ENCODE results near the gene FHIT.

The FHIT gene

GRCh38 chr3:60167186-60167585 lies 1084.1 kb downstream of the FHIT start:
- H2AFZ ChIP-seq (ENCODE audit: low read length, unreplicated experiment) = no peak overlapping the region
- H3K4me1 ChIP-seq (ENCODE audit: control insufficient read depth, insufficient read depth, low read length, unreplicated experiment) = no peaks in the 10 kb centered on the region

GRCh38 chr3:60160822-60161748 lies 1090.2 kb downstream of the FHIT start:
- no peak overlapping the region for H3K4me3 ChIP-seq (ENCODE audit: low read depth, low read length)
- H3K27ac ChIP-seq (ENCODE audit: low read depth, low read length) = no peak overlapping the region
- no peaks in the 10 kb centered on the region for H3K36me3 ChIP-seq (ENCODE audit: insufficient read depth, low read length)
- H3K27me3 ChIP-seq (ENCODE audit: insufficient read depth, low read length) = no peaks in the 10 kb centered on the region
- no peak overlapping the region for H2AFZ ChIP-seq (ENCODE audit: low read length, unreplicated experiment)
- no peaks in the 10 kb centered on the region for H3K79me2 ChIP-seq (ENCODE audit: control insufficient read depth, insufficient read depth, low read length, unreplicated experiment)
- H3K4me1 ChIP-seq (ENCODE audit: control insufficient read depth, insufficient read depth, low read length, unreplicated experiment) = no peaks in the 10 kb centered on the region

More at GRCh38 chr3:60167186-60167585, 1084.1 kb downstream of the FHIT start:
- Histone ChIP-seq H3K79me2 (ENCODE audit: control insufficient read depth, insufficient read depth, low read length, unreplicated experiment) (no peaks in the 10 kb centered on the region), H3K27ac (ENCODE audit: low read depth, low read length) (no peak overlapping the region), H3K27me3 (ENCODE audit: insufficient read depth, low read length) (no peaks in the 10 kb centered on the region), H3K36me3 (ENCODE audit: insufficient read depth, low read length) (no peaks in the 10 kb centered on the region), H3K4me3 (ENCODE audit: low read depth, low read length) (no peak overlapping the region)

GRCh38 chr3:60160111-60160821 lies 1091.0 kb downstream of the FHIT start:
- no peaks in the 10 kb centered on the region for H3K79me2 ChIP-seq (ENCODE audit: control insufficient read depth, insufficient read depth, low read length, unreplicated experiment)
- no peak overlapping the region for H3K4me3 ChIP-seq (ENCODE audit: low read depth, low read length)
- no peaks in the 10 kb centered on the region for H3K4me1 ChIP-seq (ENCODE audit: control insufficient read depth, insufficient read depth, low read length, unreplicated experiment)
- no peaks in the 10 kb centered on the region for H3K27me3 ChIP-seq (ENCODE audit: insufficient read depth, low read length)
- H3K36me3 ChIP-seq (ENCODE audit: insufficient read depth, low read length) = no peaks in the 10 kb centered on the region
- no peak overlapping the region for H2AFZ ChIP-seq (ENCODE audit: low read length, unreplicated experiment)
- no peak overlapping the region for H3K27ac ChIP-seq (ENCODE audit: low read depth, low read length)

- no peaks in the 10 kb centered on the region for H3K79me2 ChIP-seq (ENCODE audit: control insufficient read depth, insufficient read depth, low read length, unreplicated experiment)
- H3K4me3 ChIP-seq (ENCODE audit: low read depth, low read length) = no peak overlapping the region
- H3K4me1 ChIP-seq (ENCODE audit: control insufficient read depth, insufficient read depth, low read length, unreplicated experiment) = no peaks in the 10 kb centered on the region
- no peak overlapping the region for H3K27ac ChIP-seq (ENCODE audit: low read depth, low read length)
- H3K27me3 ChIP-seq (ENCODE audit: insufficient read depth, low read length) = no peaks in the 10 kb centered on the region
- H2AFZ ChIP-seq (ENCODE audit: low read length, unreplicated experiment) = no peak overlapping the region
- no peaks in the 10 kb centered on the region for H3K36me3 ChIP-seq (ENCODE audit: insufficient read depth, low read length)
These were observed 1093.2 kb downstream of the FHIT start for GRCh38 chr3:60158035-60158434.

GRCh38 chr3:60154011-60154410 lies 1097.2 kb downstream of the FHIT start:
- no peaks in the 10 kb centered on the region for H3K36me3 ChIP-seq (ENCODE audit: insufficient read depth, low read length)
- H2AFZ ChIP-seq (ENCODE audit: low read length, unreplicated experiment) = no peak overlapping the region
- no peaks in the 10 kb centered on the region for H3K79me2 ChIP-seq (ENCODE audit: control insufficient read depth, insufficient read depth, low read length, unreplicated experiment)
- H3K27me3 ChIP-seq (ENCODE audit: insufficient read depth, low read length) = no peaks in the 10 kb centered on the region
- H3K4me3 ChIP-seq (ENCODE audit: low read depth, low read length) = no peak overlapping the region
- no peak overlapping the region for H3K27ac ChIP-seq (ENCODE audit: low read depth, low read length)
- H3K4me1 ChIP-seq (ENCODE audit: control insufficient read depth, insufficient read depth, low read length, unreplicated experiment) = no peaks in the 10 kb centered on the region

GRCh38 chr3:60153221-60153999 lies 1097.8 kb downstream of the FHIT start:
- H3K79me2 ChIP-seq (ENCODE audit: control insufficient read depth, insufficient read depth, low read length, unreplicated experiment) = no peaks in the 10 kb centered on the region
- H3K27me3 ChIP-seq (ENCODE audit: insufficient read depth, low read length) = no peaks in the 10 kb centered on the region
- no peak overlapping the region for H3K27ac ChIP-seq (ENCODE audit: low read depth, low read length)
- H3K4me3 ChIP-seq (ENCODE audit: low read depth, low read length) = no peak overlapping the region
- no peaks in the 10 kb centered on the region for H3K36me3 ChIP-seq (ENCODE audit: insufficient read depth, low read length)
- H2AFZ ChIP-seq (ENCODE audit: low read length, unreplicated experiment) = no peak overlapping the region
- H3K4me1 ChIP-seq (ENCODE audit: control insufficient read depth, insufficient read depth, low read length, unreplicated experiment) = no peaks in the 10 kb centered on the region

- H3K27ac ChIP-seq (ENCODE audit: low read depth, low read length) = no peak overlapping the region
- no peak overlapping the region for H3K4me3 ChIP-seq (ENCODE audit: low read depth, low read length)
- peaks cover 3% of the 10 kb centered on the region; the same call in 1 of the 2 replicates for H3K27me3 ChIP-seq (ENCODE audit: insufficient read depth, low read length)
- no peaks in the 10 kb centered on the region for H3K79me2 ChIP-seq (ENCODE audit: control insufficient read depth, insufficient read depth, low read length, unreplicated experiment)
- H3K36me3 ChIP-seq (ENCODE audit: insufficient read depth, low read length) = no peaks in the 10 kb centered on the region
- no peaks in the 10 kb centered on the region for H3K4me1 ChIP-seq (ENCODE audit: control insufficient read depth, insufficient read depth, low read length, unreplicated experiment)
- H2AFZ ChIP-seq (ENCODE audit: low read length, unreplicated experiment) = no peak overlapping the region
These were observed 1101.8 kb downstream of the FHIT start for GRCh38 chr3:60149501-60149900.

- no peaks in the 10 kb centered on the region for H3K4me1 ChIP-seq (ENCODE audit: control insufficient read depth, insufficient read depth, low read length, unreplicated experiment)
- no peaks in the 10 kb centered on the region for H3K79me2 ChIP-seq (ENCODE audit: control insufficient read depth, insufficient read depth, low read length, unreplicated experiment)
- no peaks in the 10 kb centered on the region for H3K36me3 ChIP-seq (ENCODE audit: insufficient read depth, low read length)
These were observed 1103.9 kb downstream of the FHIT start for GRCh38 chr3:60147249-60147950.

GRCh38 chr3:60146121-60146520 lies 1105.1 kb downstream of the FHIT start:
- H3K4me3 ChIP-seq (ENCODE audit: low read depth, low read length) = no peak overlapping the region
- H2AFZ ChIP-seq (ENCODE audit: low read length, unreplicated experiment) = no peak overlapping the region
- H3K36me3 ChIP-seq (ENCODE audit: insufficient read depth, low read length) = no peaks in the 10 kb centered on the region
- no peaks in the 10 kb centered on the region for H3K79me2 ChIP-seq (ENCODE audit: control insufficient read depth, insufficient read depth, low read length, unreplicated experiment)
- H3K27me3 ChIP-seq (ENCODE audit: insufficient read depth, low read length) = peaks cover 3% of the 10 kb centered on the region; the same call in 1 of the 2 replicates
- no peak overlapping the region for H3K27ac ChIP-seq (ENCODE audit: low read depth, low read length)
- H3K4me1 ChIP-seq (ENCODE audit: control insufficient read depth, insufficient read depth, low read length, unreplicated experiment) = no peaks in the 10 kb centered on the region

More at GRCh38 chr3:60147249-60147950, 1103.9 kb downstream of the FHIT start:
- H3K27ac ChIP-seq (ENCODE audit: low read depth, low read length) = no peak overlapping the region
- H3K4me3 ChIP-seq (ENCODE audit: low read depth, low read length) = no peak overlapping the region
- H2AFZ ChIP-seq (ENCODE audit: low read length, unreplicated experiment) = no peak overlapping the region
- peaks cover 3% of the 10 kb centered on the region; the same call in 1 of the 2 replicates for H3K27me3 ChIP-seq (ENCODE audit: insufficient read depth, low read length)

GRCh38 chr3:60144071-60144470 lies 1107.2 kb downstream of the FHIT start:
- Histone ChIP-seq H3K4me1 (ENCODE audit: control insufficient read depth, insufficient read depth, low read length, unreplicated experiment) (no peaks in the 10 kb centered on the region), H3K36me3 (ENCODE audit: insufficient read depth, low read length) (no peaks in the 10 kb centered on the region), H3K27ac (ENCODE audit: low read depth, low read length) (no peak overlapping the region), H2AFZ (ENCODE audit: low read length, unreplicated experiment) (no peak overlapping the region), H3K79me2 (ENCODE audit: control insufficient read depth, insufficient read depth, low read length, unreplicated experiment) (no peaks in the 10 kb centered on the region), H3K4me3 (ENCODE audit: low read depth, low read length) (no peak overlapping the region), H3K27me3 (ENCODE audit: insufficient read depth, low read length) (peaks cover 3% of the 10 kb centered on the region; the same call in 1 of the 2 replicates)

Measured in ACC112 (cell line).